Spleen (tissue), 7 donors: ENCODE data around the gene VPREB3.

ENCODE experiments used
- CTCF ChIP-seq, 11 experiments: fragments of 200-600 bp in 7 of 11; fragments of 450-650 bp in 4 of 11; sonication (generic) in 4 of 11; IDR thresholded peaks in 8 of 11; conservative IDR thresholded peaks in 3 of 11; 1 replicate in 7 of 11; 2 replicates in 4 of 11; pipeline versions ENCODE4 v1.4.0 to v1.8.0; 2016 to 2021; ENCODE audit warnings: antibody characterized with exemption in 11 of 11, inconsistent platforms in 4 of 11, mild to moderate bottlenecking in 1 of 11
- POLR2A ChIP-seq, 3 donors: fragments of 450-650 bp; IDR thresholded peaks; one replicate each; pipeline ENCODE4 v1.5.1; 2017; ENCODE audit warnings: antibody characterized with exemption in 3 of 3, mild to moderate bottlenecking in 1 of 3
- donor health status: DM: no; HTN: no; CAD: no; lungs with moderate emphysema.
- donor health status: DM: no; HTN: no; CAD: no.
- donor health status: DM: no; HTN: no; CAD: no.

DNA sequence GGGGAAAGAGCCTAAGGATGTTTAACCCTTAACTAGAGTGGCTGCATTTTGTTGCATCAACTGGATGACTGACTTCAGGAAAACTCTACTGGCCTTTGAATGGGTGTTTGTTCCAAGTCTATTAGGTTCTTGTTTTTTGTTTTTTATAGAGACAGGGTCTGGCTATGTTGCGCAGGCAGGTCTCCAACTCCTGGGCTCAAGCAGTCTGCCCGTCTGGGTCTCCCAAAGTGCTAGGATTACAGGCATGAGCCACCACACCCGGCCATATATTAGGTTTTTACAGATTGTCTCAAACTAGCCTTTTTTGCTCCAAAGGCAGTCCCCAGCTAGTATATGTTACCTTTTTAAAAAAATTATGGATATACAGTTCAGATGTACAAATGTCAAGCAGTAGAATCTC lies 33.7 kb upstream of the VPREB3 start:
- TF ChIP-seq CTCF (IDR thresholded peaks at IDR 0.05 in 8 of 11, conservative IDR thresholded peaks at IDR 0.05 in 3 of 11) (no peak), POLR2A (IDR thresholded peaks at IDR 0.05) (no peak)
